ENCODE data around the gene GTF2A1.

DNA sequence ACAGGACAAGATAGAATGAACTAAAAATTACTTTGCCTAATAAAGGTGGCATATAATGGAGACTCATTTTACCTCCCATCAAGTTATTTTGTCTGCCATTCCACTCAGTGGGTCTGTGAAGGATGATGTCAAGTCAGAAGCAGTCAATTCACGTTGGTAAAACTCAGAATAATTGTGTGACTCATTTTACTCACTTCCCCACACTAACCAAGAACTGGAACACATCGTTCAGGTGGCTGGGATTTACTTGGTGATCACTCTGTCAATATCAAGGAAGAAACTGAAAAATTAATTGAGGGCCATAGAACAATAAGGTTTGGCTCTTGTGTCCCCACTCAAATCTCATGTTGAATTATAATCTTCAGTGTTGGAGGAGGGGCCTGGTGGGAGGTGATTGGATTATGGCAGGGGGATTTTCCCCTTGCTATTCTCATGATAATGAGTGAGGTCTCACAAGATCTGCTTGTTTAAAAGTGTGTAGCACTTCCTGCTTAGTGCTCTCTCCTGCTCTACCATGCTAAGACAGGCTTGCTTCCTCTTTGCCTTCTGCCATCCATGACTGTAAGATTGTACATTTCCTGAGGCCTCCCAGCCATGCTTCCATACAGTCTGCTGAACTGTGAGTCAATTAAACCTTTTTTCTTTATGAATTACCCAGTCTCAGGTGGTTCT, 35.7 kb upstream of the GTF2A1 start:
- TF ChIP-seq, protein P1, sequence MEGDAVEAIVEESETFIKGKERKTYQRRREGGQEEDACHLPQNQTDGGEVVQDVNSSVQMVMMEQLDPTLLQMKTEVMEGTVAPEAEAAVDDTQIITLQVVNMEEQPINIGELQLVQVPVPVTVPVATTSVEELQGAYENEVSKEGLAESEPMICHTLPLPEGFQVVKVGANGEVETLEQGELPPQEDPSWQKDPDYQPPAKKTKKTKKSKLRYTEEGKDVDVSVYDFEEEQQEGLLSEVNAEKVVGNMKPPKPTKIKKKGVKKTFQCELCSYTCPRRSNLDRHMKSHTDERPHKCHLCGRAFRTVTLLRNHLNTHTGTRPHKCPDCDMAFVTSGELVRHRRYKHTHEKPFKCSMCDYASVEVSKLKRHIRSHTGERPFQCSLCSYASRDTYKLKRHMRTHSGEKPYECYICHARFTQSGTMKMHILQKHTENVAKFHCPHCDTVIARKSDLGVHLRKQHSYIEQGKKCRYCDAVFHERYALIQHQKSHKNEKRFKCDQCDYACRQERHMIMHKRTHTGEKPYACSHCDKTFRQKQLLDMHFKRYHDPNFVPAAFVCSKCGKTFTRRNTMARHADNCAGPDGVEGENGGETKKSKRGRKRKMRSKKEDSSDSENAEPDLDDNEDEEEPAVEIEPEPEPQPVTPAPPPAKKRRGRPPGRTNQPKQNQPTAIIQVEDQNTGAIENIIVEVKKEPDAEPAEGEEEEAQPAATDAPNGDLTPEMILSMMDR (IDR thresholded peaks at IDR 0.05; ENCODE audit: extremely low read depth in 1 of 2, insufficient read depth in 1 of 2, low read depth in 1 of 2, low read length in 2 of 2): no peak
- no peak for TF ChIP-seq POLR2A (IDR thresholded peaks at IDR 0.05; ENCODE audit: low read depth, low read length)
- no peak for TF ChIP-seq POLR2AphosphoS5 (IDR thresholded peaks at IDR 0.05; ENCODE audit: insufficient read depth, low read depth, low read length)
- TF ChIP-seq FOS (IDR thresholded peaks at IDR 0.05; ENCODE audit: borderline replicate concordance, insufficient read depth, low read length): no peak
- TF ChIP-seq EZH2 (IDR thresholded peaks at IDR 0.05; ENCODE audit: borderline replicate concordance, low read depth, low read length, severe bottlenecking): no peak
- no peak for TF ChIP-seq MYC (IDR thresholded peaks at IDR 0.05; ENCODE audit: low read depth, low read length)
